CD4-positive, alpha-beta T cell treated with Interleukin-15 for 1 hour (primary cell): ENCODE measurements around the gene CFAP97D1.

Experiments
- DNase-seq: peaks from one replicate; pipeline ENCODE4 v3.0.0-alpha.2; 2020

The CFAP97D1 gene

DNA sequence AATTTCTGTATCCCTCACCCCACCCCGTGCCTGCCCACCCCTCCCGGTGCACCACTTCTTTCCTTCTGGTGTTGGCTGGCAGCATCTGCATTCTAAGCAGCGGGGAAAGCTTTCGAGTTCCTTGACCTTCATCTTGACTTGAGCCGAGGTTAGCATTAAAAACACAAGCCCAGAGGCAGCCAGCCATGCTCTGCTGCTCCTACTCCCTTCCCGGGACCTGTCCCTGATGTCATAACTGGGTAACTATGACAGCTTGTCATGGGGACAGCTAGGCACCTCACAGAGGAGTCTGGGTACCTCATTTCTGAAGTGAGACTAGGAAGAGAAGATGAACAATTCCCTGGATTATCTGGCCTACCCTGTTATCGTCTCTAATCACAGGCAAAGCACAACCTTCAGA, at the start of gene CFAP97D1:
TSS of gene CFAP97D1 (plus strand) at position 301 of the 400 bp plus-strand sequence. CDS start at position 329, 28 bp downstream.
- no peak for DNase-seq

GRCh38 chr17:43732958-43733357, 47.3 kb upstream of the CFAP97D1 start:
- no peak for DNase-seq

DNA sequence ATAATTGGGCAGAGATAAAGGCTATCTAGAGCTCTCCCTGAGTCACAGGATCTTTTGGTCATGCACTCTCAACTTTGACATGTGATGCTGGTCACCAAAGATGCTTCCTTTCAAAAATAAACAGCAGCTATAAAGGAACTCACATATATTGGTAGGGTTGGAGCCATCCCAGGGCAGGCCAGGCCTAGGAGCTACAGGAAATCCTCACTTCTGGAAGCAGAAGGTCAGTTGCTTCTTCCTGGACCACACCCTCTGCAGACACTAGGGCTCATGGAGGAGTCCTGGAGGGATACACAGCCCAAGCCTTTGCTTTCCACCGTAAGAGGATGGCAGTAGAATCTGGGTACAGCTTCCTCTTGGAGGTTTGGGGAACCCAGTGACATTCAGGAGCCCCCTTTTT, 46.3 kb upstream of the CFAP97D1 start:
- no peak for DNase-seq

DNA sequence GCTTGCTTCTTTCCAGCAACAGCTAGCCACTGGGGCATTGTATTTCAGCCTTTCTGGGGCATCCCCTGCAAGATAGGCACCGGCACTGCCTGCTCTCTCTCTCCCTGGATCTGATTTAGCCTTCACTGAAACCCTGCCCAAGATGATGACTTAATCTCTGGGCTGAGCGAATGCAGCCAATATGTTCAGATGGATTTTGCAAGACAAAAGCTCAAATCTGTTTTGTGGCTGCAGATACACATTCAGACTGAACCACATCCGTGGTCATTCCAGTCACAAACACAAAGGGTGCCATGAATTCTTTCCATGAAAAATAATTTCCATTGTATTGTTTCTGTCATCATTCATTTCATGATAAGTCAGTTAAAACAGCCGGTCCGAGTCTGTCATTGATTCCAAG, 45.9 kb upstream of the CFAP97D1 start:
- DNase-seq: no peak

- DNase-seq: no peak
Measured at GRCh38 chr17:43736389-43736788, 43.8 kb upstream of the CFAP97D1 start.

GRCh38 chr17:43737722-43738121, 42.5 kb upstream of the CFAP97D1 start:
- no peak for DNase-seq

DNA sequence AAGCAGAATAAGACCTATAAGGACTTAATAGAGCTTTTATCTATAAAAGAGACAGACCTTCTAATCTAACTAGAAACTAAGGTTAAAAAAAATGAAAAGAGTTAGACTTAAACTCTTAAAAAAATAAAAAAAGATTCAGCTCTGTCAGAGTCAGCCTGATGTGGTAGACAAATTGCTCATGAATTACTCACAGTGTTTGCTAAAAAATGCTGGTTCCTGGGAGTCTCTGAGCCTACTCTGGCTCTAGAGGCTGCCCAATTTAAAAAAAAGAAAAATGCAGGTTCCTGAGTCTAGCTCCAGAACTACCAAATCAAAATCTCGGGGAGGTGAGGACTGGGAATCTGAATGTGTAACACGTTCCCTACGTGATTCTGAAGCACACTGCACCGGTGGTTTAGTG, 39.7 kb upstream of the CFAP97D1 start:
- DNase-seq: no peak

DNA sequence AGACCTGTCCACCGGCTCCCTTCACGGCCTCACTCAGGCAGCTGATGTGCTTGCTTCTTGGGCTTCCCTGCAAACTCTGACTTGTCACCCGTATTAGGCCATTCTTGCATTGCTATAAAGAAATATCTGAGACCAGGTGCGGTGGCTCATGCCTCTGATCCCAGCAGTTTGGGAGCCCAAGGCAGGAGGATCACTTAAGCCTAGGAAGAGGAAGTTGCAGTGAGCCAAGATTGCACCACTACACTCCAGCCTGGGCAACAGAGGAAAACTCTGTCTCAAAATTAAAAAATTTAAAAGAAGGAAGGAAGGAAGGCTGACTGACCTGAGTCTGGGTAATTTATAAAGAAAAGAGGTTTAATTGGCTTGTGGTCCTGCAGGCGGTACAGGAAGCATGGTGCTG, 38.6 kb upstream of the CFAP97D1 start:
- DNase-seq: no peak

DNA sequence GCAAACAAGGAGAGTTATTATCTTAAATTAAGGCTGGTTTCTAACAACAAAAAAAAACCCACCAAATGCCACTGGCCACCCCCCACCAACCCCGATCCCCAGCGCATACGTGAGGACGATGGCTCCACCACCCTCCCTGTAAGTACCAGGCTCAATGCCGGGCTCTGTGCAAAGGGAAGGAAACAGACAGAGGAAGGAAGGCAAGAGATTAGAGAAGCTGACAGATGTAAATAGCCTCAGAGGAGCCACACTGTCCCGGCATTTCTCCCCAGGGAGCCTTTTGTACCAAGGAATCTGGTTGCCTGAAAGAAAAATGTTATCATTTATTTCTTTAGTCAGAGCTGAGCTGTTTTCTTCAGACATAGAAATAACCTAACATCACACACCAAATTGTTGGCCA, 34.7 kb upstream of the CFAP97D1 start:
- no peak for DNase-seq

DNA sequence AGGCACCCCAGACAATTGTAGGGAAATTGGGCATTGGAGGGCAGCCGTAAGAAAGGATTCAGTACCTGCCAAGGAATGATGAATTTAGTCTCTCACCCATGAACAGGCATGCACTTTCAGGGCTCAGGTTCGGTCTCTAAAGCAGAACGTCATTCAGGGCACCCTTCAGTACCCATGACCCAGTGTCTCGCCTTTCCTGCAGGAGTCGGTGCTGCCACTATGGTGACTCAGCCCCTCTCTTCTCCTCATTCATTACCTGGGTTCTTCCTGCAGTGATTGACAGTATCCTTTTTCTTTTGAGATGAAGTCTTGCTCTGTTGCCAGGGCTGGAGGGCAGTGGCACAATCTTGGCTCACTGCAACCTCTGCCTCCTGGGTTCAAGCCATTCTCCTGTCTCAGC, 30.1 kb upstream of the CFAP97D1 start:
- no peak for DNase-seq

GRCh38 chr17:43753493-43754129, 26.6 kb upstream of the CFAP97D1 start:
- DNase-seq: no peak

GRCh38 chr17:43754947-43755346, 25.3 kb upstream of the CFAP97D1 start:
- DNase-seq: no peak

DNA sequence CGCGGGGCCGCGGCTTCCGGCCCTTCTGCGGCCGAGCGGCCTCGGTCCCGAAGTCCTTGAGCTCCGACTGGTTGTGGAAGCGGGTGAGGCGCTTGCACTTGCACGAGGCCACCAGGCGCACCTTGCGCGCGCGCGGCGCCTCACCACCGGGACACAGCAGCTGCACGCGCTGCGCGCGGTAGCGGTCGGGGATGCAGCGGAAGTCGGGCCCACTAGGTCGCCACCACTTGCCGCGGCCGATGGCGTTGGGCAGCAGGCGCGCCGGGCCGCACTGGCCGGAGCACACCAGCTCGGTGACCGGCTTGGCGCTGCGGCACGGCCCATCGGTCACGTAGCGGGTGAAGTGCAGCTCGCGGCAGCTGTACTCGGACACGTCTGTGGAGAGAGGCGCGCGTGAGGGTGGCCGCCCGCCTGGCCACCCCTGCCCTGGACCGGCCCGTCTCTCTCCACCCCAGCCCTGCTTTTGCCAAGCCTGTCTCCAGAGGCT, 24.8 kb upstream of the CFAP97D1 start:
- no peak for DNase-seq

GRCh38 chr17:43756201-43756600, 24.0 kb upstream of the CFAP97D1 start:
- no peak for DNase-seq

- DNase-seq: no peak
Measured at GRCh38 chr17:43757171-43757660, 23.0 kb upstream of the CFAP97D1 start.

GRCh38 chr17:43758086-43758485, 22.1 kb upstream of the CFAP97D1 start:
- DNase-seq: no peak

- no peak for DNase-seq
Measured at GRCh38 chr17:43758497-43759174, 21.6 kb upstream of the CFAP97D1 start, which contains the start of gene SOST. SOST (minus strand) TSS chr17:43758791; CDS start chr17:43758741, 50 bp downstream.

DNA sequence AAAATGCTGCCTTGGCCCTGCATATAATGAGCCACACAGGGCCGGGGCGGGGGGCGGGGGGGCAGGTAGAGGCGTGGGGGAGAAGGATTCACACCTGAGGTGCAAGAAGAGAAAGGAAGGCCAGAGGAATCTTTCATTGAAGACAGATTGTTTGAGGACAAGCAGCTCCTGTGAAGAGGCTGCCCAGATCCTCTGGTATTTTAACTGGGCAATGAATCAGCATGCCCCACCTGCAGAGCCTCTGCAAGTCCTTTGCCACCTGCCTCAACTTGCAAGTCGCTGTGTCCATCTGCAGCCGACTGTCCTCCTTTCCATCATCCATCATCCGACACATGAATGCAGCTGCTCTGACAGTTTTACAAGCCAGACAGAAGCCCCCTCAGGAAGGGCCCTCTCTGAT, 20.4 kb upstream of the CFAP97D1 start:
- no peak for DNase-seq

- DNase-seq: peak; percentile 83
Measured at GRCh38 chr17:43760254-43760852, 19.9 kb upstream of the CFAP97D1 start.

DNA sequence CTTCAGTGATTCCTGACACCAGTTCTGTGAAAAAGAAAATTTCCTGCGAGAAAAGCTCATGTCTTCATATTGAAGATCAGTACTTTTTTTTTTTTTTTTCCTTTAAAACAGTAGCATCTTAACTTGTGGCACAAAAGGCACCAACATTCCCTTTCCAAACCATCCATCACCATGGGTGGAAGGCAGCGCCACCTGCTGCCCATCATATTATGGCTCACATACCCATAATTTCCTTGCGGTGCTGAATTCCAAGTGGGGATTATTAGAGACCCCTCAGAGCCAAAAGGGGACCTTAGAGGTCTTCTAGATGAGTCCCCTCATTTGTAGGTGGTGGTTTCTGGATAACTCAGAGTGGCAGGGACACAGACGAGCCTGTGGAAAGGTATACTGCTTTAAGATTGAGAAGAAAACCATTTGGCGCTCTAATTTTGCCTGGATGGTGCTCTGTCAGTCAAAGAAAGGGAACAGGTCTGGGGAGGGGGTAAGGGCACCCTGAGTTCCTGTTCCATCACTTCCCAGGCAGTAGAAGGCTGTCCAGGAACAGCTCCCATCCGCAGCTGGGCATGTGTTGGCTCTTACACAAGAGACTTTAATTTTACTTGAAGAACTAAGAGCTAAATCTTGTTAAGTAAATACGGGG, 13.7 kb upstream of the CFAP97D1 start:
- no peak for DNase-seq

GRCh38 chr17:43767053-43767712, 13.1 kb upstream of the CFAP97D1 start:
- no peak for DNase-seq

- DNase-seq: no peak
Measured at GRCh38 chr17:43767713-43768059, 12.5 kb upstream of the CFAP97D1 start.

DNA sequence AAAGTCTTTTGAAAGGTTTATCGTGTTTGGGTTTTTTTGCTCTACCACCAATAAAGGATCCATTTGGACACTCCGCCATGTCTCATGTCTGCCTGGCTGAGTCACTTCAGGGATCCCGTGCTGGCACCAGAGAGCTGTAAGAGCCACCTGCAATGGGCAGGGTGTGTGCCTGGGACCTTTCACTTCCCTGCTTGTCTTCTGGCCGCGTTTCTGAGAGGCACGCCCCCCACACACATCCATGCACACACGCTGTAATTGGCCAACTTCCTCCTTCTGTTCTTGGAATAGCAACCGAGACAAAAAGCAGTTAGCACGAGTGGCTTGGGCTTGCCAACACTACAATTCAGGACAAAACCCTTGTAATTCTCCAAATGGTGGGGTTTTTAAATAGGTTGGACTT, 11.9 kb upstream of the CFAP97D1 start:
- peak; percentile 65 for DNase-seq
